CD4-positive, alpha-beta T cell treated with Interleukin-15 for 4 hours (primary cell): ENCODE results near the gene C1orf21.

Source experiments
- DNase-seq: peaks from one replicate; pipeline ENCODE4 v3.0.0-alpha.2; 2020; ENCODE audit warnings: low spot score

Gene C1orf21

DNA sequence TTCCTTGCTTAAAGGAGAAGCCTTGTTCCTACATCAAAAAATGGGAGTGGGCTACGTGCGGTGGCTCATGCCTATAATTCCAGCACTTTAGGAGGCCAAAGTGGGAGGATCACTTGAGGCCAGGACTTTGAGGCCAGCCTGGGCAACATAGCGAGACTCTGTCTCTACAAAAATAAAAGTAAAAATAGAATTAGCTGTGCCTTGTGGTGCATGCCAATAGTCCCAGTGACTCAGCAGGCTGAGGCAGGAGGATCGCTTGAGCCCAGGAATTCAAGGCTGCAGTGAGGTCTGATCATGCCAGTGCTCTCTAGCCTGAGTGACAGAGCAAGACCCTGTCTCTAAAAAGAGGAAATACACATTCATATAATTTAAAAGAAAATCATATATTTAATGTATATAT lies 127.1 kb downstream of the C1orf21 start:
- no peak for DNase-seq

DNA sequence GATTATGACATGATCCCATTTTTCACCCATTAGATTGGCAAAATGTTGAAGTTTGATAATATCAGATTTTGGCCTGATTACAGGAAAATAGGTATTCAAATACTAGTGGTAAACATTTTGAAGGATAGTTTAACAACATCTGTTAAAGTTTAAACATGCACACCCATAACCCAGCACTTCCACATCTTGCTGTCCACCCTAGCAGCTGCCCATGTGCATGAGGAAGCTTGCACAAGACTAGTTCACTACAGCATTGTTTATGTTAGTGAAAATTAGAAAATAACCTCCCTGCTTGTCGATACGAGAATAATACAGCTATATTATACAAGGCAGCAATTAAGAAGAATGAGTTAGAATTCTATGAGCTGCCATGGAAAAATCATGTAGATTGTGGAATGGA lies 127.6 kb downstream of the C1orf21 start:
- no peak for DNase-seq

DNA sequence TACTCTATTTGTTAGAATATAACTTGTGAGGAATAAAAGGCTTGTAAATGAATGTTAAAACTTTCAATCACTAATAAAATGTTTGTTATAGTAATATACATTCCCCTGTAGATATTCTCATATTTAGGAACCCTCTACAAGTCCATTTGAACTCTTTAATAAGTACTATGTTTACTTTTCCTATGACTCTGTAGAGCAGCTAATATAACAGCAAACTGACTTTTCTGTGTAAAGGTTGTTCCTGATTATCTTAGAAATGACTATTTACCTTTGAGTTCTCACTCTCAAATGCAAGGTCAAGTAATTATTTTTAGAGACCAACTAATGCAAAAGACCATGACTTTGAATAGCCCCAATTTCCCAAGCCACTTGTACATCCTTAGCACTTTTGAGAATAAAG lies 130.3 kb downstream of the C1orf21 start:
- DNase-seq = no peak

DNA sequence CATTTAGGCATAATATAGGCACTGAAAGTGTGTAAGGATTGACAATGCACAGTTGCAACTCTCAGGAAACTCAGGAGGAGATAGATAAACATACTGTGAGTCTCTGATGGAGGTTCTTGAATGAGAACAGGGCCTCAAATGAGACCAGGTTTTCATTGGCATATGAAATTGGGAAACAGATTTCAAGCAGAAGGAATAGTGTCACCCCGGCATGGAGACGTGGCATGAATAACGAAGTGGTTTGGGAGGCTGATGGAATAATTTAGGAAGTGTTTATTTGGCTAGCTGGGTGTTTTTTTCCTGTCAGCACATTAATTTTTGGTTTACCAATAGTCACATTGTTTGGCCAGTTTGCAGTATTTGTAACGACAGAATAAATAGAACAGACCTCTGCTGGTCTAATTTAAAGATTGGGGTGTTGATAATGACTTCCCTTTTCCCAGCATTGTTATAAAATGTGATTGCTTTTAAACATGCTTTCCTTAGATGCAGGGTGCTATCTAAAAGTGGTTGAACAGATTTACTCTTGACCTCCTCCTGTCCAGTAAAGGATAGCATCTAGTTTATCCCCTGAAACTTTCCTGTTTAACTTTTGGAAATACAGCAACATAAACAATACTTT lies 132.0 kb downstream of the C1orf21 start:
- DNase-seq = no peak

DNA sequence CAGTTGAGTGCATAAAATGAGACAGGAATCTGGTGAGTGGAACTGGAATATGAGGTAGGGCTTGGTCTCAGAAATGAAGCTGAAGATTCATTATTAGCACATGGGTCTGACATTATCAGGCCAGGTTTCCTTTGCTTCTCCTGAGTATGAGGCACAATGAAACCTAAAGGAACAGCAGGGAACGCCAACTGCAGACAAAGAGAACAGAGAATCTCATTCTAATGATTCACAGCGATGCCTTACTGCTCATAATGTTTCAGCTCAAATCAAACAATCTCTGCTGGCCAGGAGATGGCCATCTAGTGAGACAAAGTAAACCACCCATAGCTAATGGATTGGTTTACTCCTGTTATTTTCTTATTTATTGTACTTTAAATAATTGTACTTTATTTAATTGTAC lies 133.5 kb downstream of the C1orf21 start:
- no peak for DNase-seq

DNA sequence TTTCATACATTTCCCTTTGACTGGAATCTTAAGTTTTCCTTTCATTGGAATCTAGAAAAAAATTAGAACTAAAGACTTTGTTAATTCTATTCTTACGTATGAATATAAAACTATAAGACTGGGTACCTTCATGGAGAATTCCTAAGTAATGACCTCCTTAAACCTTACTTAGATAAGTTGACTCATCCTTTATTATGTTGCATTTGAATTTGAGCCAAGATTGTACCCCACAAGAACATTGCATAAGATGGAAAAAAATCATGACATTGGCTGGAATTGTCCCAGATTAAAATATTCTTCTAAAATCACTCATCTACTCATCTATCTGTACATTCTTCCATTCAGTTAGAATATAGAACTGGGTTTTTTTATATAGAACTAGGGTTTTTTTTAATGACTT lies 137.4 kb downstream of the C1orf21 start:
- DNase-seq = no peak

DNA sequence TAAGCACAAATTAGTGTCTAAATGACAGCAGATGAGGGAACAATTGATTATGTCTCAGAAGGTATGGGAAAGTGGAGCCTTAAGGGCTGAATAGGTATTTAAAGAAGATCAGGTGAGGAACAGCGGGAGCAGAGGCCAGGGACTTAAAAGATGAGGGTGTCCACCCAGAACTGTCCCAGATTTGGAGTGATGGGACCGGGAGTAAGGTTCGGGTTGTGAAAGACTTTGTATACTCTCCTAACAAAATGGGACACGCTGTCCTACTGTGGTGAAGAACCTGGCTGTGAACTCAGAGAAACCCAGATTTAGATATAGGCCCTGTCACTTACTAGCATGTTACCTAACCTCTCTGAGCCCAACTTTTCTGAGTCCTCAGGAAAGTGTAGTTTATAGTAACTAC lies 140.6 kb downstream of the C1orf21 start:
- DNase-seq = no peak

DNA sequence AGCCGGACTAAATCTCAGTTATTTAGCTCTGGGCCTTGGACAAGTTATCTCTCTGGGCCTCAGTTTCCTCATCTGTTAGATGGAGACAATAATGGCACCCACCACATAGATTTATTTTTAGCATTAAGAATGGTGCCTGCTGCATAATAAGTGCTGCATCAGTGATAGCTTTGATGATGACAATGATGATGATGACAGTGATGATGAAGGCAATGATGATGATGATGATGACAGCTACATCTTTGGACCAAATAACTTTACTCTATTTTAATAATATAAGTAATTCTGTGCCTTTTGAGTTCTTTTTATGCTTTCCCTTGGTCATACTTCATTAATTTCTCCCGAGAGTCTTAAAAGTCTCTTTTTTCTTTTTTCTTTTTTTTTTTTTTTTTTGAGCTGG lies 143.4 kb downstream of the C1orf21 start:
- no peak for DNase-seq

DNA sequence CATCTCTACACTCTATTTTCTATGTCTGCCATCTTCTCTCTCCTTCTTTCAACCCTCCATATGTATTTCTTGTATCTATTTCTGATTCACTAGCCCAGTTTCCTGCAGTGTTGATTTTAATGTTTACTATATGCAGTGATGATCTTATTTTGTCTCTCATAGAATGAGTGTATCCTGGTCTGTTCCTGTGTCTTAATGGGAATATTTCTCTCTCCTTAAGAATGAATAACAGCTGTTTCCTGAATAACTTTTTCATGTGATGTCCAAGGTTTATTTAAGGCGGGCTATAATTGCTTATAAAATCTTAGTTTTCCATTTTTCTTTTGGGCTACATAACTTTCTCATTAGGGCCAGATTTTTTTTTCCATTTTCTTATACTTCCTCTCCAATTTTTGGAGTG lies 144.5 kb downstream of the C1orf21 start:
- no peak for DNase-seq

DNA sequence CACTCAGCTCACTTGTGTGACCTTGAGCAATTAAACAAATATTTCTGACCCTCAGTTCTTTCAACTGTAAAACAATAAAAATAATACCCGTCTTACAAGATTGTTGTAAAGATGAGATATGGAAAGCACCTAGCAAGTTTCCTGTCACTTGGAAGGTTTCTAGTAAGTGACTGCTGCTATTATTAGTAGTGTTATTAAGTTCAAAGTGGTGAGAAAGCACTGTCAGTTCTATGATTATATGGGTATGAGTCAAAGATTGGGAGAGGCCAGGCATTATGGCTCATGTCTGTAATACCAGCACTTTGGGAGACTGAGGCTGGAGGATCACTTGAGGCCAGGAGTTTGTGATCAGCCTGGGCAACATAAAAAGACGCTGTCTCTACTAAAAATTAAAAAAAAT lies 145.4 kb downstream of the C1orf21 start:
- DNase-seq = no peak

DNA sequence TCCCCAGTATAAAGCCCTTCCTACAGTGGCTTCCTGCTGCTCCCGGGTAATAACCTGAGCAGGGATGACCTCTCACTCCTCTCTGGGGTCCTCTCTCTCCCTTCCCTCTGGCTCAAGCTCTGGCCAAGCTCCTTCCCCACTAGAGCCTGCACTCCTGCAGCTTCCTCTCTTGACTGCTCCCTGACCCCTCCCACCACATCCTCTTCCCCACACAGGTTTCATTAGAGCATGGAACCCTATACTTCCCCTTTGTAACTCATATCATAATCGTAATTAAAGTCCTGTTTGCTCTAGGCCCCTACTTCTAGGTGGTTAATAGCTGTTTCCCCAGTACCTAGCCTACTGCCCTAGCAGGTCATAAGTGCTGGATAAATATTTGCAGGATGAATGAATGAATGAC lies 146.2 kb downstream of the C1orf21 start:
- DNase-seq = no peak

DNA sequence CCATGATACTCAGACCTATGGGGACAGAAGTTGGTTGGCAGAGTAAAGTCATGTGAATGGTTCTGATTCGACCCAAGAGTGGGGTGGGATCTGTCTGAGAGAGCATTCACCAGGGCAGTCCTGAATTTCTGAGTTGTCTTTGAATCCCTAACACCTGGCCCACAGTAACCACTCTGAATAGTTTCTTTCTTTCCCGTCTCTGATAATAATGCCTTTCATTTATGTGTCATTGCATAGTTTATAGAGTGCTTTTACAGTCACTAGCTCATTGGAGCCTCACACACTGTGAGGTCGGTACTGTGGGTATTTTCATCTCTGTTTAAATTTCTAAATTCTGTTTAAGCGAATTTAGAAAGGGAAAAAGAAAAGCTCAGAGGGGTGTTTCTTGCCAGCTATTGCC lies 147.1 kb downstream of the C1orf21 start:
- DNase-seq = no peak

DNA sequence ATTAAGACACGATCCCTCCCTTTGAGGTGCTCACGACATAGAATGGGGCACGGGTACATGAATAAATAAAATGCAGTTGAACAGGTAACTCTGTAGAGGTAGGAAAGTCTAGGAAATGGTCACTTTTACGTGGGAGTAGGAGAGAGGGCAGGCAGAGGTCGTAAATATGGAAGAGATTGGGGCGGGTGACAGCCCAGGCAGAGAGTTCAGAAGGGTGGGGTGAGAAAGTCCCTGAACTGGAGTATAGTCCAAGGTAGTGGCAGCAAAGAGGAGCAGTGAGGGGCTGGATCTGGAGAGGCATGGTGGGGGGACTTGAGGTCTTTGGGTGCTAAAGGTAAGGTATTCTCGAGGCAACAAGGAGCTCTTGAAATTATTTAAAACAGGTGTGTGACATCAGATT lies 147.9 kb downstream of the C1orf21 start:
- no peak for DNase-seq

DNA sequence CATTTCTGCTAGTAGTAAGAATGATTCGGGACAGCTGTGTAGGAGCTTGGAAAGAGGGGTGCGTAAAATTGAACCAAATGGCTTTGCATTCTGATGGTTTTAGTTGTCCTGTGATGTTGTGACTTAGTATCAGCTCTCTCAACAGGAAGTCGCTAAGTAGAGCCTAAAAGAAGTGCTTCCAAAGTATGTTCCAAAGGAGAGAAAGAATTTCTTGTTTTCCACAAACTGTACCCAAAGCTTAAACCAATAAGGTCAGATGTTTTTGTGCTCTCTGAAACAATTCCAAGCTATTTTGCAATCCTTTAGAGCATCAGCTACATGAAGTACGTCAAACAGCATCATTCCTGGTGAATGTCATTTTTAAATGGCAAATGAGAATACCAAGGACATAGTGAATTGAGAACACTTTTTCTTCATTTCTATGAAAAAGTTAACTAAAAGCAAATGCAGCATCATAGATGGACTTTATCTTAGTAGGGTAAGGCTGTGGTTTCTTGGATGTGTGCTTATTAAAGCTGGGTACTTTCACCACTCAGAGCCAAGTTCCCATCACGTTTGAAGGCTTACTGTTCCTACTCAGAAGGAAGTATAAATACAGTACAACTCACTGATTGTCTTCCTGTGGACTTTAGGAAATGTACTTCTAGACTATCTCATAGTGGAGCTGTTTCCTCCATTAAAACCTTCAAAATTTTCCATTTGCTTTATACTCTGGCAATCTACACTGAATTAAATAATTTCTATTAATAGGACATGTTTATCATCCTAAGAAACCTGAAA lies 148.6 kb downstream of the C1orf21 start:
- no peak for DNase-seq

DNA sequence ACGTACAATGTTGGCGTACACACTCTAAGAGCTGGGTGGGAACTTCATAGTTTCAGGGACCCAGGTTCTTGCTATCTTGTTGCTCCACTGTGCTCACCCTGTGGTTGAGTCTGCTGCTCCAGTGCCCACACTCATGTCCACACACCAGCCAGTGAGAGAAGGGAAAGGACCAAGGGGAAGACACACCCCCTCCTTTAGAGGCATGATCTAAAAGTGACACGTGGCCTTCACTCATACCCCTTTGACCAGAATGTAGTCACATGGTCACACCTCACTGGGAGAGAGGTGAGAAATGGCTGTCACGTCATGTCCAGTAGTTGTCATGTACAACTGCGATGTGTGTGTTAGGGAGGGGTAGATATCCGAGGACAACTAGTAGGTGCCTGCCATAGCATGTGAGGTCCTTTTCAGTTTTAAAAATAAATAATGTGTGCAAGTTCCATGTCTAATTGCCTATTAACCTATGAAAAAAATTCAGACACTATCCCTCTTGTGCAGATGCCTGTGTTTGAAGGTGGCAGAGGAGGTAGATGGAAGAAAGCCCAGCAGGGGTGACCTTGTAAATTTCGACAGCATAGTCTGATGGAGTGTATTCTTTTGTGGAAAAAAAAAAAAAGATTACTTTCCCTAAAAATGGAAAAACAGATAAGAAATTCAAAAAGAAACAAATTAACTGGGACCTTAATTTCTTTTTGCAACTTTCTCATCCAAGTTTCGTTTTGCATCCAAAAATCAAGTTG lies 149.6 kb downstream of the C1orf21 start:
- no peak for DNase-seq

DNA sequence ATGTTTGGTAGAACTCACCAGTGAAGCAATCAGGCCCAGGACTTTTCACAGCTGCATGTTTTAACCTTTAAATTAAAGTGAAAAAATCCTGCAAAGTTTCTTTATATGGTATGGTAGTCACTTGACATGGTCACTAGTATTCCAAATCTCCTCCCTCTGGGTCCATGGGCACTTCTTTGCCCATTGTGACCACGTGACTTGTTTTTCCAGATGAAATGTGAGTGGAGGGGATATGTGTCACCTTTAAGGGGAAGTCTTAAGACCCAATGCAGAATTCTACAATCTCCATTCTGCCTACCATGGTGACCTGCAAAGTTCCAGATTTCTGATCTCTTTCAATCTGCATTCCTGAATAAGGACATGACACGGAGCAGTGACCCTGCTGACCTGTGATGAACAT lies 152.8 kb downstream of the C1orf21 start:
- DNase-seq = no peak

DNA sequence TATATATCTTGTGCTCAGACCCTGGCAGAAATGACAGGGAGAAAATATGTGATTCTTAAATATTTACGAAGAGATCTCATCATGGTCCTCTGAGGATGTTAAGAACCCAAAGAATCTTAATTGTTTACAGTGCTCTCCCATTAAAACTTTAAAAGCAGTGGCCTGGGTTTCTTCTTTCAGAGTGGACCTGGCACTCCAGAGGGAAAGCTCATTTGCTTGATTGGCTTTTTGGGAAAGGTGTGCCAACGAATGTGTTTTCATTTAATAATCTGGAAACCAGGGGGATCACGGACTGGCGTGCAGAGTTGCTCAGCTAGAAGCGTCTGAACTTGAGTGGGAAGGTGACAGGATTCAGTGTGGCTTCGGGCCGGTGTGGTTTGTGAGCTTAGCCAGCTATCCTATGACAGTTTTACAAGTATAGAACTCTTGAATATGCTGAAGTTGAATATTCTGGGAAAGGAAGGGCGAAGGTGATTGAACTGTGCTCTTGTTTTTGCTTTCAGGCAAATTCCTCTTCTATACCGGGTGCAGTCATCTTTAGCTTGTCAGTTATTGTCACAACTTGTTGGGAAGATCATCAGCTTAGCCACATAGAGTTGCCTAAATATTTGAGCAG lies 154.8 kb downstream of the C1orf21 start:
- DNase-seq = no peak

DNA sequence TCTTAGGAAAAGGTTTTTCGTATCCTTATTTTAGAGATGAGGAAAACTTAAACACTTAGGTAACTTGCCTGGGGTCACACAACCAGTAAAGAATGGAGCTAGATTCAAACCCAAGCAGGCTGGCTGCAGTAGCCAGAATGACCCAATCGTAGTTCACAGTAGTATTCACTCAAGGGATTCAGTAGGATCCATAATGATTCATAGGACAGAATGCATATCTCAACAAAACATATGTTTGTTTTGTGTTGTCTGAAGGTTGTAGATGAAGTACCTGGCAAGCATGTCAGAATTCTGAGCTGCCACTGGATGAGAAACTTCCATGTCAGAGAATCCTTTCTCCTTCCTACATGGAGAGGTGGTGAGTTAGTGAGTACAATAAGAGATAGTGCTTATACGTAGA lies 155.5 kb downstream of the C1orf21 start:
- no peak for DNase-seq

DNA sequence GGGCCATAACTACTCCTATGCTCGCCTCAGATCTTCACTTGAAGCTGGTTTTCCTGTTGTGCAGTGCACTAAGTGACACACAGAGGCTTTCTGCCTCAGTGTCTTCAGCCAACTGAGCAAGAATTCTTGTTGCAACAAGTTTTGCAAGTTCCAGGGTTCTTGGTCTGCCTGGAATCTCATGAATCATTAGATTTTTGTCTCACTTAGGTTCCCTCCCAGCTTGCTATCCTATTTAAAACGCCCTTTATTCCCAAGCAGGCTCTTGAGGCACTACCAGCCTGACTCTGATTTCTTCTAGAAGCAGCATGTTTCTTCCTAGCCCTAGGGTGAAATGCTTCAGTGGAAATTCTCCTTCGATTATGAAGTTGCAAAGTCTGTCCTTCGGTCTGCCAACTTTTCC lies 158.8 kb downstream of the C1orf21 start:
- DNase-seq = no peak

DNA sequence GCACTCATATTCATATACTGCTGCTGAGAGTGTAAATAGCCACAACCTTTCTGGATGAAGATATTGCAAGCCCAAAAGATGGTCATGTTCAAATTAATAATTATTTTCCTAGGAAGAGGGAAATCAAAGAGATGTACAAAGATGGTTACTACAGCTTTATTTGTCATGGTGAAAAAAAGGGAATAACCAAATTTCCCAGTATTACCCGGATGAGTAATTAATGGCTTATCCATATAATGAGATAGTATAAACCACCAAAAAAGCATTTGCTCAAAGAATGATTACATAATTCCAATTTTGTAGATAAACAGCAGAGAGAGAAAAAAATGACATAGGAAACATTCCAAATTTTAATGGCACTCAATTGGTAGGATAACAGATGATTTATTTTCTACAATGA lies 165.6 kb downstream of the C1orf21 start:
- DNase-seq = no peak

DNA sequence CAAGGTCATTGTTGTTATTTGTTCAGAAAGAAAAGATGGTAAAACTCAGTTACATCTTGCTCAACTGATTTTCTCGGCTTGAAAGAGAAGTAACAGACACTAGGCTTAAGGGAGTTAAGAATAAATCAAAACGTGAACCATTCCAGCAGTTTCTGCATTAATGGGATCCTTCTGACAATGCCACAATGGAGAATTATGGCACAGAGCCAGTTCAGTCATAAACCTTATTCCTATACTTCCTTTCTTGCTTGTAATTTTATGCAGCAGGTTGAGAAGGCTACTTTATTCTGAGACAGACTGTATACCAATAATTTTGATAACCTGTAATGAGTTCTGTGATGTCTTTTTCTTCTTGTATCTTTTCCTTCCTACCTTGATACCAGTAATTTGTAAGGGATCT lies 167.0 kb downstream of the C1orf21 start:
- no peak for DNase-seq

DNA sequence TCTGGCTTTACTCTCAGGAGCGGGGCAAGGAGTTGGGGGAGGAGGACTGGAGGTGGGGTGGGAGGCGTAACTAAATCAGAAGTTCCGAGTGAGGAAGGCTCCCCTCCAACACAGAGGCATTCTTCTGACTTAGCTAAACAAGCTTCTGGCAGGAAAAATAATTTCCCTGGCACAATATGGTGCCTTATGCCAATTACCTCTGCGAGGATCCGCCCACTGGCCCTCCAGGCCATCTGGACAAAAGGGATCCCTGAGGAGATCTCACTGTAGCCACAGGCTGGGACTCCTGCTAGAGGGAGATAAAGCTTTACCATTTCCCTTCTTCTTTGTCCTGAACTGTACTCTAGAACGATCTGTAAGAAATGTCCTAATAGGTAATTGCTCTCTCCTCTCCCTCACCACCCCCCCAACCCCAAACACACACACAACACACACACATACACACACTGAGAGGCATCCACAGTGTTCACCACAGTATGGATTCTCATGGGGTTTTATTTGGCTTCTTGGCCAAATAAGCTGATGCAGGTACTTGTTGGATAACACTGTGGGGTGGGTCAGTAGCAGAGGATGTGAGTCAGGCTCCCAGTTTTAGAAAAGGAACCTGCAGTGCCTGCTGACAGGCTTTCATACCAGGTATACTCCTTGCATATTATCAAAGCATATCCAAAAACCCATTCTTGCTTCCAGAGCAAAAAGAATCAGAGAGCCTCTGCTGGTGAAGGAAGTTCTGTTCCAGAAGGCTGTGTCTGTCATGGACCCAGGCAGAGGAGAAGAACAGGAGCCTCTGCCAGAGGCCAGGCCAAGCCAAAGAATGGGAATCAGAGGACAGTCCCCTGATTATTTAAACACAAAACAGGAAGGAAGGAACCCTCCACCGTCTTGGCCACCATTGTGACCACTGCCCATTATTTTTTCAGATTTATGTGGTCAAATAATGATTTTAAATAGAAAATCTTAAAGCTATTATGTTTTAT lies 169.1 kb downstream of the C1orf21 start:
- no peak for DNase-seq
